ENCODE data around the gene PRKACA. TPM values are rescaled to one million over a fixed set of nuclear protein-coding genes. Genes with fewer than 3 reads are reported as not detected.
"Not testable (repeated sequence)": the region's sequence is repeated elsewhere in the genome, so short reads cannot be mapped to it uniquely, and the experiment has no call there.

The PRKACA gene
- total RNA-seq, 1 experiment from 2014 or later, result 57.3 TPM

DNA sequence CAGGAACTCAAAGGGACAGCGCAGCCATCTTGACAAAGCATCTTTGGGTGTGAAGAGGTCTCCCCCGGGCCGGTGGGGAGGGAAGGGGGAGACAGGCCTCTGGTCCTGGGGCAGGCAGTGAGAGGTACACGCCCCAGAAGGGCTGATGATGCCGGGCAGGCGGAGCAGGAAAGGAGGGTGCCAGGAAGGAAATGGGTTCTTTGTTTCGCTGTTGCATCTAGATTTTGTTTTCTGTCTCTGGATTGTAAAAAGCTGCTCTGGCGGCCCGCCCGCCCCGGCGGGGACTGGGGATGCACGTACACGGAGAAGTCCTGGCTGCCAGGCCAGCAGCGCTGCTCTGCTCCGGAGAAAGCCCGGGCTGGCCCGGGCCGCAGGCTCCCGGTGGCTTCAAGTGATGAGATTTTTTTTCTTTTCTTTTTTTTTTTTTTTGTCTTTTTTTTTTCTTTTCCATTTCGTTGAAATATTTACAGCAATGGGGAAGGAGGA, 32.0 kb upstream of the PRKACA start:
- CTCF ChIA-PET, result interaction anchor here (0.6 kb wide), 1 partner anchor 217 kb away, joined by 5 read pairs; no protein-coding TSS in a partner anchor
- no peak for DNase-seq
- H3K27me3 Mint-ChIP-seq (ENCODE audit: unreplicated experiment), result no peaks in the 10 kb centered on the region
- no TSS peak for BruUV-seq (replicated peaks)
- intact Hi-C loops (cut with micrococcal nuclease; ENCODE audit: unreplicated experiment), result no loop called here
- TF ChIP-seq, protein P1, sequence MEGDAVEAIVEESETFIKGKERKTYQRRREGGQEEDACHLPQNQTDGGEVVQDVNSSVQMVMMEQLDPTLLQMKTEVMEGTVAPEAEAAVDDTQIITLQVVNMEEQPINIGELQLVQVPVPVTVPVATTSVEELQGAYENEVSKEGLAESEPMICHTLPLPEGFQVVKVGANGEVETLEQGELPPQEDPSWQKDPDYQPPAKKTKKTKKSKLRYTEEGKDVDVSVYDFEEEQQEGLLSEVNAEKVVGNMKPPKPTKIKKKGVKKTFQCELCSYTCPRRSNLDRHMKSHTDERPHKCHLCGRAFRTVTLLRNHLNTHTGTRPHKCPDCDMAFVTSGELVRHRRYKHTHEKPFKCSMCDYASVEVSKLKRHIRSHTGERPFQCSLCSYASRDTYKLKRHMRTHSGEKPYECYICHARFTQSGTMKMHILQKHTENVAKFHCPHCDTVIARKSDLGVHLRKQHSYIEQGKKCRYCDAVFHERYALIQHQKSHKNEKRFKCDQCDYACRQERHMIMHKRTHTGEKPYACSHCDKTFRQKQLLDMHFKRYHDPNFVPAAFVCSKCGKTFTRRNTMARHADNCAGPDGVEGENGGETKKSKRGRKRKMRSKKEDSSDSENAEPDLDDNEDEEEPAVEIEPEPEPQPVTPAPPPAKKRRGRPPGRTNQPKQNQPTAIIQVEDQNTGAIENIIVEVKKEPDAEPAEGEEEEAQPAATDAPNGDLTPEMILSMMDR (IDR thresholded peaks at IDR 0.05; ENCODE audit: unreplicated experiment), result no peak
- H3K4me3 Mint-ChIP-seq (ENCODE audit: low read depth, unreplicated experiment), result no peak overlapping the region
- peaks cover 5% of the 10 kb centered on the region for H3K36me3 Mint-ChIP-seq (ENCODE audit: insufficient read depth, unreplicated experiment)
- H3K9me3 Mint-ChIP-seq (ENCODE audit: low read depth, unreplicated experiment), result no peaks in the 10 kb centered on the region
- H3K27ac Mint-ChIP-seq (ENCODE audit: unreplicated experiment), result no peak overlapping the region
- H3K4me1 Mint-ChIP-seq (ENCODE audit: low read depth, unreplicated experiment), result peaks cover 8% of the 10 kb centered on the region

DNA sequence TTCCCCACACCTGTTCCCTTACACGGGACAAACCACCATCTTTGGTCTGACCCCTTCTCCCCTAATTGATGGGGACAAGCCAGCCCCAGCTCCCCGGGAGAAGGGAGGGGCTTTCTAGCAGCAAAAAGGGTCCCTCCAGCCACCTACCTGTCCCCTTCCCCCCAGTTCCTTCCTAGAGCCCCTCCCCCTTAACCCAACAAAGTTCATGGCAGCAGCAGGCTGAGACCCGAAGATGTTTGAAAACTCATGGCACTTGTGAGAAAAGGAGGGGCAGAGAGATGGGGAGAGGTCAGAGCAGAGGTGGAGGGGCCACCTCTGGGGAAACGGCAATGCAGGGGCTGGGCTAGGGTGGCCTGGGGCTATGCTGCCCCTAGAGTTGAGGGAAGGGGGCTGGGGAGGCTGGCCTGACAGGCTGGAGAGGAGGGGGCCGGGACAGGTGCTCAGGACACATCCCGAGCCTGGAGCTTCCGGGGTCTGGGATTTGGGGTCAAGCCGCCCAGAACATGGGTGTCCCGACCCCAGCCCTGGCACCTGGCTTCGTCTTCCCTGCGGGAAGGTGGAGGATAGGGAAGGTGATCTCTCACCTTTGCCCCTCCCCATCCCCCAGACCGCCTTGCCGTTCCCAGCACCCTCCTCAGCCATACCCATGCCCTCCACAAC, 31.3 kb upstream of the PRKACA start:
- TF ChIP-seq, protein P1 (IDR thresholded peaks at IDR 0.05; ENCODE audit: unreplicated experiment), result no peak
- H3K4me1 Mint-ChIP-seq (ENCODE audit: low read depth, unreplicated experiment), result peaks cover 8% of the 10 kb centered on the region
- no peak for DNase-seq
- H3K4me3 Mint-ChIP-seq (ENCODE audit: low read depth, unreplicated experiment), result no peak overlapping the region
- intact Hi-C loops (cut with micrococcal nuclease; ENCODE audit: unreplicated experiment), result no loop called here
- CTCF ChIA-PET, result interaction anchor here (0.6 to 1.6 kb wide), 3 partner anchors 12 to 218 kb away, joined by 5 to 8 read pairs (median 5); partner anchors contain the start of gene ASF1B
- no TSS peak for BruUV-seq (replicated peaks)
- peaks cover 5% of the 10 kb centered on the region for H3K36me3 Mint-ChIP-seq (ENCODE audit: insufficient read depth, unreplicated experiment)
- H3K27me3 Mint-ChIP-seq (ENCODE audit: unreplicated experiment), result no peaks in the 10 kb centered on the region
- no peak overlapping the region for H3K27ac Mint-ChIP-seq (ENCODE audit: unreplicated experiment)
- H3K9me3 Mint-ChIP-seq (ENCODE audit: low read depth, unreplicated experiment), result no peaks in the 10 kb centered on the region

DNA sequence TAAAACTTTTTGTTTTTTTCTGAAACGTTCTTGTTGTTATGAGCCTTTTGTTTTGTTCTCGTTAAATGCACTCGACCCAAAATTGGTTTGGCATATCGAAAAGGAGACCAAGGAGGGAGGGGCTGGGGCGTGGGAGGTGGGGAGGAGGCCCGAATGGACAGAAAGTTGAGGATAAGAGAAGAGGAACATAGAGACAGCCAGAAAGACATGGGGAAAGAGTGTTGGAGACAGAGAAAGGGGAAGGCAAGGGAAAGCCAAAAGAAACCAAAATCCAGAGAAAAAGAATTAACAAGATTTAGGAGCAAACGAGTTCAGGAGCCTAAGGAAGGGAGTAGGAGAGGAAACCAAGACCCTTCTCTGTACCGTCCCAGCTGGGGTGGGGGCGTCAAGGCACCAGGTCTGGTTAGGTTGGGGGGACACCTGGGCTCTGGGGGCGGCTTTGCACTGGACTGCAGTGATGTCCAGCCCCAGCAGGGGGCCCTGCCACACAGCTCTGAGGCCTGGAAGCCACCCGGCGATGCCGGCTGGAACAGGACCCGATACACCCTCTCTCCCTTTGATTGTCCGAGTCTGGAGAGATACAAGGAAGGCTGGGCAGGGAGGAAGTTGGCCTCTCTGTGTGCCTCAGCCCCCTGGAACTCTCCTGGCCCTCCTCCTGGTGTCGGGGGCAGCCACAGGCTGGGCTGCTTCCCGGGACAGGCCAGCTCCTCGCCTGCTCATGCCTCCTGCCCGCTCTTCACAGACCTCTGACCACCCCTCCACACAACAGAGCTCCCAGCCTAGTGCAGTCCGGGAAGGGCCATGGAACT, 30.4 kb upstream of the PRKACA start:
- Mint-ChIP-seq H3K27ac (ENCODE audit: unreplicated experiment) (no peak overlapping the region), H3K27me3 (ENCODE audit: unreplicated experiment) (no peaks in the 10 kb centered on the region), H3K4me3 (ENCODE audit: low read depth, unreplicated experiment) (peak overlapping the region; percentile 30), H3K9me3 (ENCODE audit: low read depth, unreplicated experiment) (no peaks in the 10 kb centered on the region), H3K36me3 (ENCODE audit: insufficient read depth, unreplicated experiment) (peaks cover 5% of the 10 kb centered on the region), H3K4me1 (ENCODE audit: low read depth, unreplicated experiment) (peaks cover 8% of the 10 kb centered on the region)
- BruUV-seq (replicated peaks), result no TSS peak
- intact Hi-C loops (cut with micrococcal nuclease; ENCODE audit: unreplicated experiment), result no loop called here
- TF ChIP-seq, protein P1 (IDR thresholded peaks at IDR 0.05; ENCODE audit: unreplicated experiment), result peak; percentile 66
- CTCF ChIA-PET, result interaction anchor here (1.0 to 1.6 kb wide), 3 partner anchors 11 to 200 kb away, joined by 5 to 9 read pairs (median 8); partner anchors contain the start of gene ASF1B
- peak; percentile 71 for DNase-seq

DNA sequence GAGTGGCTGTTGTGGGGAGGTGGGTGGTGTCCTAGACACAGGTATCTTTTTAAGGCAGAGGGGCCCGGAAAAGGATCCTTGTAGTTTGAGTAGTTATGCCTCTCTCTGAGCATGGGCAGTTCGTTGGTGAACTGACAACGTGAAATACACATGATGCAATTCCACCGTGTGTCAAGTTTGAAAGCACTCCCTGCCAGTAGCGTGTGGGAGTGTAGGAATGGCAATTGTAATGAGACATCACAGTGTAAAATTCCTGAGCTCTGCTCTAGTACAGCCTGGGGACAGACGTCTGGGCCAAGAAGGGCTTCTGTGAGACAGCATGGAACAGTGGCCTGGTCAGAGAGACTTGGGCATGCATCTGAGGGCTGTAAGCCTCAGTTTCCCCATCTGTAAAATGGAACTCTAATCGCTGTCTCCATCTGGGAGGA, 29.2 kb upstream of the PRKACA start:
- Mint-ChIP-seq H3K27me3 (ENCODE audit: unreplicated experiment) (no peaks in the 10 kb centered on the region), H3K4me3 (ENCODE audit: low read depth, unreplicated experiment) (no peak overlapping the region), H3K9me3 (ENCODE audit: low read depth, unreplicated experiment) (no peaks in the 10 kb centered on the region), H3K27ac (ENCODE audit: unreplicated experiment) (no peak overlapping the region), H3K4me1 (ENCODE audit: low read depth, unreplicated experiment) (peaks cover 8% of the 10 kb centered on the region), H3K36me3 (ENCODE audit: insufficient read depth, unreplicated experiment) (peaks cover 5% of the 10 kb centered on the region)
- intact Hi-C loops (cut with micrococcal nuclease; ENCODE audit: unreplicated experiment), result no loop called here
- TF ChIP-seq, protein P1 (IDR thresholded peaks at IDR 0.05; ENCODE audit: unreplicated experiment), result no peak
- no TSS peak for BruUV-seq (replicated peaks)
- CTCF ChIA-PET, result interaction anchor here (1.4 to 1.6 kb wide), 2 partner anchors 10 to 142 kb away, joined by 8 to 9 read pairs; partner anchors contain the start of gene ASF1B
- DNase-seq, result no peak

DNA sequence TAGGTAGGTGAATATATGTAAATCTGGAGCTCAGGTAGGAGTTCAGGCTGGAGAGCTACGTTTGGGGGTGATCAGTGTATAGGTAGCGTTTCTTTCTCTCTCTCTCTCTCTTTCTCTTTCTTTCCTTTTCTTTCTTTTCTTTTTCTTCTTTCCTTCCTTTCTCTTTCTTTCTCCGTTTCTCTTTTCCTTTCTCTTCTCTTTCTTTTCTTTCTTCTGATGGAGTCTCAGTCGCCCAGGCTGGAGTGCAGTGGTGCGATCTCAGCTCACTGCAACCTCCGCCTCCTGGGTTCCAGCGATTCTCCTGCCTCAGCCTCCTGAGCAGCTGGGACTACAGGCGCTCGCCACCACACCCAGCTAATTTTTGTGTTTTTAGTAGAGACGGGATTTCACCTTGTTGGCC, 28.6 kb upstream of the PRKACA start:
- H3K4me3 Mint-ChIP-seq (ENCODE audit: low read depth, unreplicated experiment); intact Hi-C loops (cut with micrococcal nuclease; ENCODE audit: unreplicated experiment); H3K27me3 Mint-ChIP-seq (ENCODE audit: unreplicated experiment); H3K36me3 Mint-ChIP-seq (ENCODE audit: insufficient read depth, unreplicated experiment); H3K4me1 Mint-ChIP-seq (ENCODE audit: low read depth, unreplicated experiment); DNase-seq; H3K9me3 Mint-ChIP-seq (ENCODE audit: low read depth, unreplicated experiment); BruUV-seq (replicated peaks); H3K27ac Mint-ChIP-seq (ENCODE audit: unreplicated experiment): not testable (repeated sequence)
- CTCF ChIA-PET, result interaction anchor here (1.2 kb wide), 1 partner anchor 10 kb away, joined by 4 read pairs; the partner anchor contains the start of gene ASF1B
